Spleen (tissue), 11 donors: ENCODE measurements around the gene NUP88. TPM values are rescaled to one million over a fixed set of nuclear protein-coding genes. Genes with fewer than 3 reads are reported as not detected.

Source experiments
- DNase-seq: peaks from one replicate; pipeline ENCODE4 v3.0.0-alpha.2; 2020
- H3K27ac ChIP-seq, 8 donors: fragments of 200-600 bp; sonication (generic) in 7 of 8; 1 replicate in 4 of 8; 2 replicates in 4 of 8; pipeline versions ENCODE4 v1.5.0 to v1.8.0; 2016 to 2021; ENCODE audit warnings: inconsistent platforms in 4 of 8, mild to moderate bottlenecking in 4 of 8, moderate library complexity in 1 of 8
- H3K27me3 ChIP-seq, 7 donors: fragments of 200-600 bp; sonication (generic) in 6 of 7; replicated peaks in 1 of 7; 1 replicate in 4 of 7; 2 replicates in 3 of 7; pipeline versions ENCODE4 v1.5.0 to v1.8.0; 2016 to 2021; ENCODE audit warnings: inconsistent platforms in 3 of 7, mild to moderate bottlenecking in 1 of 7
- H3K36me3 ChIP-seq, 6 donors: fragments of 200-600 bp; sonication (generic) in 5 of 6; 1 replicate in 4 of 6; 2 replicates in 2 of 6; pipeline versions ENCODE4 v1.5.0 to v1.8.0; 2016 to 2021; ENCODE audit warnings: inconsistent platforms in 2 of 6
- H3K4me1 ChIP-seq, 6 donors: fragments of 200-600 bp; sonication (generic) in 5 of 6; 1 replicate in 3 of 6; 2 replicates in 3 of 6; pipeline versions ENCODE4 v1.5.0 to v1.8.0; 2016 to 2021; ENCODE audit warnings: inconsistent platforms in 3 of 6
- H3K4me3 ChIP-seq, 8 donors: fragments of 200-600 bp; sonication (generic) in 7 of 8; 1 replicate in 4 of 8; 2 replicates in 4 of 8; pipeline versions ENCODE4 v1.5.0 to v1.8.0; 2016 to 2021; ENCODE audit warnings: inconsistent platforms in 4 of 8, mild to moderate bottlenecking in 4 of 8, moderate library complexity in 2 of 8
- H3K9me3 ChIP-seq, 8 donors: fragments of 200-600 bp; sonication (generic) in 7 of 8; 1 replicate in 4 of 8; 2 replicates in 4 of 8; pipeline versions ENCODE4 v1.5.0 to v1.8.0; 2016 to 2021; ENCODE audit warnings: inconsistent platforms in 4 of 8
- CTCF ChIP-seq, 11 experiments: fragments of 200-600 bp in 7 of 11; fragments of 450-650 bp in 4 of 11; sonication (generic) in 4 of 11; IDR thresholded peaks in 8 of 11; conservative IDR thresholded peaks in 3 of 11; 1 replicate in 7 of 11; 2 replicates in 4 of 11; pipeline versions ENCODE4 v1.4.0 to v1.8.0; 2016 to 2021; ENCODE audit warnings: antibody characterized with exemption in 11 of 11, inconsistent platforms in 4 of 11, mild to moderate bottlenecking in 1 of 11
- POLR2A ChIP-seq, 3 donors: fragments of 450-650 bp; IDR thresholded peaks; one replicate each; pipeline ENCODE4 v1.5.1; 2017; ENCODE audit warnings: antibody characterized with exemption in 3 of 3, mild to moderate bottlenecking in 1 of 3
- POLR2AphosphoS5 ChIP-seq, 3 donors: sonication (generic); formaldehyde crosslinking; IDR thresholded peaks; one replicate each; pipeline ENCODE4 v1.5.1; 2017; ENCODE audit warnings: antibody characterized with exemption in 3 of 3
- WGBS, 5 donors: extraction: QIAGEN DNeasy Blood & Tissue Kit in 3 of 5; methylation state at CpG; one replicate each; pipeline versions ENCODE4 v1.1.5 to v1.1.7; 2013 to 2018; 5-methylcytosine and 5-hydroxymethylcytosine counted together
- intact Hi-C: fragments of 100-400 bp; cut with DNase I; formaldehyde crosslinking; loops from one replicate; pipeline ENCODE4 v1.15.0; 2023; ENCODE audit warnings: low total_unique reads
- polyA plus RNA-seq, 3 donors: library from polyadenylated mRNA; stranded (reverse); fragments of 200-250 nt; gene quantifications; one replicate each; pipeline ENCODE4 v1.2.1, GENCODE V29; 2013
- total RNA-seq, 7 donors: library from RNA; depleted of rRNA in 3 of 7; stranded (reverse); fragments of >200 nt in 3 of 7; fragmentation: NEBNext Ultra II Directional in 4 of 7; extraction: Animal tissue kit (Norgen Biotek cat#: 25700) in 4 of 7; gene quantifications; one replicate each; pipeline versions ENCODE4 v1.1.0 to v1.2.1, GENCODE V29; 2016 to 2021
- donor health status: healthy with polysubstance abuse.
- donor health status: DM: no; HTN: no; CAD: no; lungs with moderate emphysema.
- donor health status: DM: no; HTN: no; CAD: no.
- donor health status: Bipolar disorder and iron deficiency.
- donor health status: healthy.
- donor health status: DM: no; HTN: no; CAD: no.
- donor health status: DM: yes; HTN: yes; CAD: no.

NUP88 gene
- total and polyA plus RNA-seq, 10 donors = 67.8 to 131 (median 94.0) TPM

- H3K4me3 ChIP-seq = no peak overlapping the region
- H3K36me3 ChIP-seq = peaks cover 3 to 100% (median 95%) of the 10 kb centered on the region in 6 donors
- H3K27me3 ChIP-seq = no peaks in the 10 kb centered on the region
- no peak for DNase-seq
- H3K4me1 ChIP-seq = no peaks in the 10 kb centered on the region
- 80 to 84% (median 82%) methylated on average over 2 of the region's 2 CpGs for WGBS, 5 donors
- H3K9me3 ChIP-seq = no peaks in the 10 kb centered on the region
- intact Hi-C loops = no loop called here
- H3K27ac ChIP-seq = no peak overlapping the region
- TF ChIP-seq POLR2AphosphoS5 (IDR thresholded peaks at IDR 0.05) (no peak), POLR2A (IDR thresholded peaks at IDR 0.05) (no peak), CTCF (IDR thresholded peaks at IDR 0.05 in 8 of 11, conservative IDR thresholded peaks at IDR 0.05 in 3 of 11) (no peak)
Measured at GRCh38 chr17:5396612-5397011, 22.9 kb downstream of the NUP88 start.

GRCh38 chr17:5391678-5392077 lies 27.8 kb downstream of the NUP88 start:
- Histone ChIP-seq H3K4me1 (peaks cover 0 to 4% (median 0%) of the 10 kb centered on the region in 6 donors), H3K27ac (no peak overlapping the region), H3K36me3 (peaks cover 3 to 100% (median 96%) of the 10 kb centered on the region in 6 donors), H3K9me3 (no peaks in the 10 kb centered on the region), H3K4me3 (no peak overlapping the region), H3K27me3 (no peaks in the 10 kb centered on the region)
- DNase-seq = no peak
- intact Hi-C loops = no loop called here
- WGBS, 5 donors = 87 to 93% (median 89%) methylated on average over 5 of the region's 5 CpGs
- TF ChIP-seq CTCF (IDR thresholded peaks at IDR 0.05 in 8 of 11, conservative IDR thresholded peaks at IDR 0.05 in 3 of 11) (no peak), POLR2A (IDR thresholded peaks at IDR 0.05) (no peak), POLR2AphosphoS5 (IDR thresholded peaks at IDR 0.05) (no peak)

GRCh38 chr17:5381542-5381941 lies 37.9 kb downstream of the NUP88 start:
- Histone ChIP-seq H3K27ac (no peak overlapping the region), H3K4me1 (no peaks in the 10 kb centered on the region), H3K36me3 (peaks cover 8 to 100% (median 99%) of the 10 kb centered on the region in 6 donors), H3K27me3 (no peaks in the 10 kb centered on the region), H3K9me3 (no peaks in the 10 kb centered on the region), H3K4me3 (no peak overlapping the region)
- DNase-seq = no peak
- TF ChIP-seq CTCF (IDR thresholded peaks at IDR 0.05 in 8 of 11, conservative IDR thresholded peaks at IDR 0.05 in 3 of 11) (no peak), POLR2AphosphoS5 (IDR thresholded peaks at IDR 0.05) (peak in 1 of 3 donors; percentile 55), POLR2A (IDR thresholded peaks at IDR 0.05) (no peak)
- intact Hi-C loops = no loop called here
- 93 to 98% (median 94%) methylated on average over 4 of the region's 4 CpGs for WGBS, 5 donors

- WGBS, 5 donors = 77 to 84% (median 81%) methylated on average over 7 of the region's 7 CpGs
- peaks cover 8 to 100% (median 99%) of the 10 kb centered on the region in 6 donors for H3K36me3 ChIP-seq
Measured at GRCh38 chr17:5380491-5381135, 38.8 kb downstream of the NUP88 start.

More at GRCh38 chr17:5380491-5381135, 38.8 kb downstream of the NUP88 start:
- Histone ChIP-seq H3K27me3 (no peaks in the 10 kb centered on the region), H3K9me3 (no peaks in the 10 kb centered on the region), H3K4me3 (no peak overlapping the region), H3K27ac (no peak overlapping the region), H3K4me1 (no peaks in the 10 kb centered on the region)
- TF ChIP-seq POLR2AphosphoS5 (IDR thresholded peaks at IDR 0.05) = peak in 1 of 3 donors; percentile 16
- no peak for TF ChIP-seq POLR2A (IDR thresholded peaks at IDR 0.05)
- no peak for DNase-seq
- intact Hi-C loops = no loop called here
